Epithelial cell of esophagus (primary cell): ENCODE measurements around the gene NMUR1.

Source experiments
- DNase-seq: peaks from one replicate; pipeline ENCODE4 v3.0.0; 2010; ENCODE audit warnings: low read depth
- H3K4me3 ChIP-seq: 2 replicates; pipeline ENCODE4 v1.5.1; 2011; ENCODE audit warnings: mild to moderate bottlenecking, low read length, control low read depth
- CTCF ChIP-seq: IDR thresholded peaks from 2 replicates; pipeline ENCODE4 v1.5.1; 2011; ENCODE audit warnings: low read depth, mild to moderate bottlenecking, low read length, control low read depth, inconsistent platforms; ENCODE audit not compliant: insufficient read depth; ENCODE audit errors: missing control alignments

NMUR1 gene

GRCh38 chr2:231523451-231524285 lies 6.6 kb downstream of the NMUR1 start:
- no peak overlapping the region for H3K4me3 ChIP-seq
- DNase-seq, result no peak
- no peak for TF ChIP-seq CTCF

- no peak for DNase-seq
- no peak overlapping the region for H3K4me3 ChIP-seq
- no peak for TF ChIP-seq CTCF
These were observed 7.6 kb downstream of the NMUR1 start for GRCh38 chr2:231522418-231523180.

GRCh38 chr2:231521443-231521842 lies 8.8 kb downstream of the NMUR1 start:
- no peak for DNase-seq
- TF ChIP-seq CTCF, result no peak
- no peak overlapping the region for H3K4me3 ChIP-seq

GRCh38 chr2:231519975-231520555 lies 10.2 kb downstream of the NMUR1 start:
- TF ChIP-seq CTCF, result no peak
- H3K4me3 ChIP-seq, result no peak overlapping the region
- peak; percentile 27 for DNase-seq

GRCh38 chr2:231518771-231519170 lies 11.5 kb downstream of the NMUR1 start:
- H3K4me3 ChIP-seq, result no peak overlapping the region
- no peak for TF ChIP-seq CTCF
- no peak for DNase-seq

GRCh38 chr2:231515603-231516002 lies 14.6 kb downstream of the NMUR1 start:
- H3K4me3 ChIP-seq, result no peak overlapping the region
- no peak for DNase-seq
- TF ChIP-seq CTCF, result no peak
